KG1 (cell line): ENCODE data around the gene HIPK4.
"Not testable (repeated sequence)": the region's sequence is repeated elsewhere in the genome, so short reads cannot be mapped to it uniquely, and the experiment has no call there.

Experiments used
- DNase-seq: peaks from one replicate; lab custom pipeline; 2025; lab: John Stamatoyannopoulos, UW

Gene HIPK4

DNA sequence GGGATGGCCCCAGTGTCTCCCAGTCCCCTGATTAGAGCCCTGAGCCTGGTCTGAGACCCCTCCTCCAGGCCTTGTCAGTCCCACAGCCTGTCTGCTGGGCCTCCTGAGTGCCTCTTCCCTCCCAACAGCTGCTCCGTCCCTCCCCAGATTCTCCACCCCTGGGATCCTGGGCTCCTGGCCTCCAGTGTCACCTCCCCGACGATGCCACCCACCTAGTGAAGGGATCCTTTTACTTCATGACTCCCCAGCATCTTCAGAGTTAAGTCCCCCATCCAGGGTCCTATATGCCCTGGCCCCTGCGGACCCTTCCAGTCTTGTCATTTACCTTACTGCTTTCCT, 27.6 kb upstream of the HIPK4 start:
- no peak for DNase-seq

DNA sequence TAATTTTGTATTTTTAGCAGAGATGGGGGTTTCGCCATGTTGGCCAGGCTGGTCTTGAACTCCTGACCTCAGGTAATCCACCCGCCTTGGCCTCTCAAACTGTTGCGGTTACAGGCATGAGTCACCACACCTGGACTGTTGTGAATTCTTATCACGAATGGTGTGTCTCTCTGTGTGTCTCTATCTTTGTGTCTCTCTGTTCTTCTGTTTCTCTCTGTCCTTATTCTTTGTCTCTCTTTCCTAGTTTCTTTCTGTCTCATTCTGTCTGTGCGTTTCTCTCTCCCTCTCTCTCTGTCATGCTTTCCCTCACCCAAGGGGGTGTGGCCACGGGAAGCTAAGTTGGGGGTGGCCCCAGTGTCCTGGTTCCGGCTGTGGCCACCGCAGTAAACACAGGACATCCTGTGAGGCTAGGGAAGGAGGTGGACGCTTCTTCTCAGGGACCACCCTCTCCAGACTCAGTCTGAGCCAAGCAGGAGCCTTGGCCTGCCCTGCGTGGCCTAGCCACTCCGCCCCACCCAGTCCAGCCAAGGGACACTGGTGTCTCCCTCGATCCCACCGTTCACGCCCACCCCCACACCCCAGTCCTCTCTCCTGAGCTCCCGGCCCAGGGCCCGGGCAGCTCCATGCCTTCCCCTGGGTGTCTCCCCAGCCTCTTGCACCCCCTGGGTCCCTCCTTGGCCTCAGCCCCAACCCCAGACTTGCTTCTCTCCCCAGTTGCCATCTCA, 27.1 kb upstream of the HIPK4 start:
- DNase-seq = peak; percentile 54

DNA sequence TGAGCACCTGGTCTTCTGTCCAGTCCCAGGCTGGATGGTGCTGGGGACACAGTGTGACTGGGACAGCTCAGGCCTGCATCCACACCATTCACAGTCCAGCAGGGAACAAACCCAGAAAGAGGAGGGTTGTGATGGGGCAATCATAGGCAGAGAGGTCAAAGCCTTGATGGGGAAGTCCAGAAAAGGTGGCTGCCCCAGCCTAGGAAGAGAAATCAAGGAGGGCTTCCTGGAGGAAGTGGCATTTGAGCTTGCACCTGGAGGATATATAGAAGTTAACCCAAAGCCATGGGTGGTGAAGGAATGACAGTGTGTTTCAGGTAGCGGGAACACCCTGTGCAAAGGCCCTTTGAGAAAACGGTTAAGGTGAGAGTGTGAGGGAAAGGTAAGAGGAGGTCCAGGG, 25.8 kb upstream of the HIPK4 start:
- DNase-seq = no peak

DNA sequence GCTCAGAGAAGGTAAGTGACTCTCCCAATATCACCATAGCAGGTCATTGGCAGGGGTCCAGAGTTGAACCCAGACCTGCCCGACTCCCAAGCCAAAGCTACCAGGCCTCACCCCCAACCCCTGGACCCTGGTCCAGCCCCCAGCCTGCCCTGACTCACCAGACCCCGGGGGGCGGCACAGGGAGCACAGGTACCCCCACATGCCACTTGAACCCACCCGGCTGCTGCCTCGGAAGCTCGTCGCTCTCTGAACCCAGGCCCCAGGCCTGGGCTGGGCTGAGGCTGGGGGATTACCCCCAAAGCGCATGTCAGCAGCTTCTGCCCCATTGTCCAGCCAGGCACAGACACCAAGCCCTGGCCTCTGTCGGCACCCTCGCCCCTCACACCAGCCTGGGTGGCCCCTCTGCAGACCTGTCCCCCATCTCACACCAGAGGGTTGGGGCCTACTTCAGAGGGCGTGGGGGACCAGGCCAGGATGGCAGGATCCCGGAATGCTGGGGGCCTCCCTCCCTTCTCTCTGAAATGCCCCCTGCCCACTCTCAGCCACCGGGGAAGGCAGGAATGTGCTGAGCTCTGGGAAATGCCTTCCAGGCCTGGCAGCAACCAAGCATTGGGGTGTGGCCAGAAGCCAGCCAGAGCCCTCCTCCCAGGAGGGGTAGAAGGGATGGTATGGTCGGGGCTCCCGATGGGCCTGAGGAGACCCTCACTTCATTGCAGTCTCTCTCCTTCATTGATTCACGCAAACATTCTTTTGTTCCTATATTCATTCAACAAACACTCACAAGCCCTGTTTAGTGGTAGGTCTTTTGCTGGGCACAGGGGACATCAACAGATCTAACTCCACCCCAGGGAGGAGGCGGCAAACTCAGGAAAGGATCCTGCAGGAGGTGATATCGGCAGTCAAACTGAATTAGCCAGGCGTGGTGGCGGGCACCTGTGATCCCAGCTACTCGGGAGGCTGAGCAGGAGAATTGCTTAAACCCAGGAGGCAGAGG, 24.9 kb upstream of the HIPK4 start:
- DNase-seq = no peak

DNA sequence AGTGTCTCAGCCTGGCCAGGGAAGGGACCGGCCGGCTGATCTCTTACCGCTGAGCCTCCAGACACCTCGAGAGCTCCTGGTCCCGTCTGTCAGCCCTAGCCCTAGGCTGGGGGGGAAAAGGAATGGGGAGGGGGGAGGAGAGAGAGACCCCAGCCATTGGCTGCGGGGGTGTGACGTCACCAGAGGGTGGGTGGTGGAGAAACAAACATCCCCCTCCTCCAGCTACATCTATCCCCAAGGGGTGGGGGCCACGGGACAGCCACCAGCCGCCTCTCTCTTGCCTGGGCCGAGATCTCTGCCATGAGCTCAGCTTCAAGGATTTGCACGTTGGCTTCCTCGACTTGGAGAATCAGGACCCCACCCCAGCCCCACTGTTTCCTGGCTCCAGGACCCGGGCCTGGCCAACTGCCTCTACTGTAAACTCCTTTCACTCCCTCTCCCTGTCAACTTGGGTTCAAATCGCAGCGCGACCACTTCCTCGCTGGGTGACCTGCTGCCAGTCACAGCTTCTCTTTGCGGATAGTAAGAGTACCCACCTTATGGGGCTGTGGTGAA, 23.4 kb upstream of the HIPK4 start, which contains the start of gene PRX:
Gene PRX (minus strand): TSS at position 88 of the 555 bp plus-strand sequence. CDS start 5,446 bp downstream, outside the sequence.
- DNase-seq = no peak

DNA sequence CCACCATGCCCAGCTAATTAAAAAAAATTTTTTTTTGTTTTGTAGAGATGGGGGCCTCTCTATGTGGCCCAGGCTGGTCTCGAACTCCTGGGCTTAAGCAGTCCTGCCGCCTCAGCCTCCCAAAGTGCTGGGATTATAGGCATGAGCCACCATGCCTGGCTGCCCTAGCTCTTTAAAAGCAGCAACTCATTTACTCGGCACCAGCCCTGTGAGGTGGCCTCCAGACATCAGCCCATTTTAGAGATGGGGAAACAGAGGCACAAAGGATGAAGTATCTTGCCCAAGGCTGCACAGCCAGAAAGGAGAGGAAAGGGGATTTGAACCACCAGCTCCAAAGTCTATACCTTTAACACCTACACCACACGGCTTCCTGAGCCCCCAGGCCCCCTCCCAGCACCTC, 22.9 kb upstream of the HIPK4 start:
- DNase-seq = no peak

DNA sequence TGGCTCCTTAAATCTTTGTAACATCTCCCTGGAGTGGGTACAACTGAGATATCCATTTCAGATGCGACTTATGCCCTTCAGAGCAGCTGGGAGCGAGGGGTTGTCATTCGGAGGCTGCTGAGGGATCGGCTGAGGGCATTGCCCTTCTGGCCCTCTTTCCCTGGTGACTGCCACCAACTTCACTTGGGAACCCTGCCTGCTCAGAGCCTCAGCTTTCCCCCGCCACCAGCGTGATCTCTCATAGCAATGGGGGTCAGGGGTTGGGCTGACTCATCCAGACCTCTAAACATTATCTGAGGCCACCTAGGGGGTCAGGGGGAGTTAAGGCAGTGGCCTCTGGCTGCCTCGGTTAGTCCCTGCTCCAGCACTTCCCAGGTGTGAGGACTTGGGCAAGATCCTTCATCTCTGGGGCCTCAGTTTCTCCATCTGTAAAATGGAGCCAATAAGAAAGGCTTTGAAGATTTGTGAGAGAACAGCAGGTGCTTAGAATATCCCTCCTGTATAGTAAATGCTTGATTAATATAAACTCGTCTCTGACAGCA, 22.0 kb upstream of the HIPK4 start:
- DNase-seq = no peak

DNA sequence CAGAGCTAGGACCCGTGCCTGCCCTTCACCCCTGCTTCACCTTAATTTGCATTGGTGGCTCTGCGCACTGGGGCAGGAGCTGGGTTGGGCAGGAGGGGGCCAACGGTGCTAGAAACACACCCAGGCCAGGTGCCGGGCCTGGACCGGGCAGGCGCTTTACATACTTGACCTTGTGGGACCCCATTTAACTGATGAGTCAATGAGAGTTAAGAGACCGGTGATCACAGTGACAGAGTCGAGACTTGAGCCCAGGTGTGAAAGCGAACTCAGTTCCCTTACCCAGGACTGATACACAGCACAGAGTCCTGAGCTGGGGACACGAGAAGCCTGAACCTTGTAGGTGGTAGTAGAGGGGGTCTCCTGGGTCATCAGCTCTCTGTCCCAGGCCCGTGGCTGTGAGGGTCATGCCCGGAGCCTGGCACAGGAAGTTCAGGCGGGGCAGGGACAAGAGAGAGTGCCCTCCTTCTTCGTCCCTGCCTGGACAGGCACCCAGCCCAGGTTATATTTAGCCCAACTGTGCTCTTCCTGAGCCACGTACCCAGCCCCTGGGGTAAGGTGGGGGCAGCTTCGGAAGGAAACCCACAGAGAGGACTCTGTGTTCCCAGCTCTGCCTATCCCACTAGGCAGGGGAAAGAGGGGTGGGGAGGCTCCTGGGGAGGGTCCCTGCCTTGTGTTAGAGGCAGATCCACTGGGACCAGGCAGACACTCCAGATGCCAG, 21.3 kb upstream of the HIPK4 start:
- no peak for DNase-seq

DNA sequence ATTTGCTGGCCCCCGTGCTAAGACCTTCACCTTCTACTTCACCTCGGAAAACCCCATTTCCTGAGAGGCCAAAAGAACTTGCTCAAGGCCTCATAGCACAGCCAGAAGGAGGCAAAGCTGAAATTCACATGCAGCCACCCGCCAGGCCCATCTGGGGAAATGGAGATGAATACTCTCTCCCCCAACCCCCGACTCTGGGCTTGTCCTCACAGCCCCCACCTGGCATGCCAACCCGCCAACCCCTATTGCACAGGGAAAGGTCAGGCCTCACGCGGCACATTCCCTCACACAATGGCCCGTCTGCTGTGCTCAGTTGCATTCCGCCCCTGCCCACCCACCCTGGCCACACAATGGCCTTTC, 20.0 kb upstream of the HIPK4 start:
- DNase-seq = no peak

DNA sequence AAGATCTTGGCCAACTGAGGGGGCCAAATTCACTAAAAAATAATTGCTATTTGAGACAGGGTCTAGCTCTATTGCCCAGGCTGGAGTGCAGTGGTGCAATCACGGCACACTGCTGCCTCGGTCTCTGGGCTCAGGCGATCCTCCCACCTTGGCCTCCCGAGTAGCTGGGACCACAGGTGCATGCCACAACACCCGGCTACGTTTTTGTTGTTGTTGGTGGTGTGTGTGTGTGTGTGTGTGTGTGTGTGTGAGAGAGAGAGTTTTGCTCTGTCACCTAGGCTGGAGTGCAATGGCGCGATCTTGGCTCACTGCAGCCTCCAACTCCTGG, 18.6 kb upstream of the HIPK4 start:
- not testable (repeated sequence) for DNase-seq

DNA sequence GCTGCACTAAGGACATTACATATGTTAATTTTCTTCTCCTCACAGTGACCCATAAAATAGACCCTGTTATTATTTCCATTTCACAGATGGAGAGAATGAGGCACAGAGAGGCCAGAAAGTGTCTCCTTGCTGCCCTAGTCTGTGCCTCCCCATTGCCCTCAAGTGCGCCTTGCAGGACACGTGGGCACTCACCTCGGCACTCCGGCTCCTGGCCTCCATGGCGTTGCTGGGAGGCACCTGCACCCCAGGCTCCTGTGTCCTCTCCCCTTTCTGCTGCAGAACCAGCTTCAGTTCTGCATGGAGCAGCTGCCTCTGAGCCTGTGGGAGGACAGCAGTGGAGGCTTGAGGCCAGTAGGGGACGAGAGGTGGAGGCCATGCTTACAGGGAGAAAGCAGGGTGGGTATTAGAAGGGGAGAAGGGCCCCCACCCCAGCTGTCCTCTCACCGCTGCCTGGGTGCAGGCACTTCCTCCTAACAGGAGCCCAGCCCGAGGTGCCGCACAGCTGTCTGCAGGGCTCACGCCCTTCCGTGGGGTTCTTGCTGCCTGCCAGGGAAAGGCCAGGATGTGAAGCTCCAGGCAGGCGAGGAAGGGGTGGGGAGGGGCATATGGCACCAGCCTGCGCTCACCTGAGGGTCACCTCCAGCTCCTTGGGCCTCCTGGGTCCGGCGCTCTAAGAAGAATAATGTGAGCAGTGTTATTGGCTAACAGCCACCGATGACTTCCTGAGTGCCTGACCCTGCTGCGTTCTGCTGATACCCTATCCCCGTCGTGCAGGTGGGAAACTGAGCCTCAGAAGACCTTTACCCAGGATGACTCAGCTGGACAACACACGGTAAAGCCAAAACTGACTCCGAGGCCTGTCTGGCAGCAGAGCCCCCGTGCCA, 18.0 kb upstream of the HIPK4 start:
- no peak for DNase-seq

DNA sequence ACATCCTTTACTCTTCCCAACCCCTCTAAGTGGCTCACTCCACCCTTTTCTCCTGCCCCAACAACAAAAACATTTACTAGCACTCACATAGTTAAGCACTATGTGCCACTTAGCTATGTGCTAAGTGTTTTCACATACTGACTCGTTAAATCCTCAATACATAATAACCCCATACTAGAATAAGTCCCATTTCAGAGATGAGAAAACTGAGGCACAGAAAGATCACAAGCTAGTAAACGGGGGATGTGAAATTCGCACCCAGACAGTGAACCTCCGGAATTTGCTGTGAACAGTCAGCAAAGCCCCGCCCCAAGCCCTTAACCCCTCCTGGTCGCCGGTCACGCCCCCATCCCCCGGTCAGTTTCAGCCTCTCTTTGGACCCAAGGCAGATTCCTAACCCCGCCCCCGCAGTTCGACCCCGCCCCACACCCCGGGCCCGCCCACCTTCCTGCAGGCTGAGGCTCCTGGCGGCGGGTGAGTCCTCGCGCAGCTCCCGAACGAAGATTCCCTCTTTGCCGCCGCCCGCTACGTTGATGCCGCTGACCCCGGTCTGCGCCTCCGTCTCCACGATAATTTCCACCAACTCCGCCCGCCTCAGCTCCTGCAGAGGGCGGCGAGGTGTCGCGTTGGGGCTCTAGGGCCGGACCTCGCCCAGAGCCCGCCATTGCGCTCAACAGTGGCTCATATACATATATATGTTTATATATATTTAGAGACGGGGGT, 13.4 kb upstream of the HIPK4 start:
- DNase-seq = peak; percentile 21

DNA sequence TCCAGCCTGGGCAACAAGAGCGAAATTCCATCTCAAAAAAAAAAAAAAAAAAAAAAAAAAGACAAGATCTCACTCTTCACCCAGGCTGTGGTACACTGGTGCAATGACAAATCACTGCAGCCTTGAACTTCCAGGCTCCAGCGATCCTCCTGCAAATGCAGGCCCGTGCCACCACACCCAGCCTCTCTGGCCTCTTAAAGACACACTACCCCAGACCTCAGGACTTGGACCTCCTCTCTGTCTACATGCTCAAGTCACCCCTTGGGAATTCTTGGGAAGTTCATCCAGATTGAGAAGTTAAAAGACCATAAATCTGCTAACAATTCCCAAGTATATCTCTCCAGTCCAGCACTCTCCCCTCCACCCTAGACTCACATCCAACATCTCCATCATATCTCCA, 10.6 kb upstream of the HIPK4 start:
- no peak for DNase-seq

DNA sequence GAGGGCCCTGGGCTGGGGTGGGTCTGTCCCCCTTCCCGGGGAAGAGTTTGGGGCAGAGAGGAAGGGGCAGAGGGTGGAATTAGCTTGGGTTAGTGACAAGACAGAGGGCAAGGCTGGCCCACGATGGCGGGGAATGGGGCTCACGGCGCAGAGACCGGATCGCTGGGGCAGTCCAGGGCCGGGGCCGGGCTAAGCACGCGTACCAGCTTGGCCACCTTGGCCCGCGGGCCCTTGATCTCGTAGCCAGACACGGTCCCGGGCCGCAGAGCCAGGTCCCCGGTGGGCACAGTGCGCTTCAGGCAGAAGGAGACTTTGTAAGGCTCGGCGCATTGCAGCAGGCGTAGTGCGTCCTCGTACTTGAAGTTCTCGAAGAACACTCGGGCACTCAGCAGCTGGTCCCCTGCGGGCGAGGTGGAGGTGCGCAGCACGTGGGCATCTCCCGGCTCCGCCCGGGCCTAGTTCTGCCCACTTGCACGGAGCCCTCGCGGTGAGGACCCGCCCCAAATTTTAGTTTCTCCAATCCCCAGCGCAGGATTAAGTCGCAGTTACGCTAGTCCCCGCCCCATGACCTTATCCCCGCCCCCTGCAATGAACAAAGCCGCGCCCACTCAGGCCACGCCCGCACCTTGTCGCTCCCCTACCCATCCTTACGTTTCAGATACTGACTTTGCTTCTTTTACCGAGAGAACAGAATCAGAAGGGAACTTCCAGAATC, 8.6 kb upstream of the HIPK4 start:
- DNase-seq = no peak

DNA sequence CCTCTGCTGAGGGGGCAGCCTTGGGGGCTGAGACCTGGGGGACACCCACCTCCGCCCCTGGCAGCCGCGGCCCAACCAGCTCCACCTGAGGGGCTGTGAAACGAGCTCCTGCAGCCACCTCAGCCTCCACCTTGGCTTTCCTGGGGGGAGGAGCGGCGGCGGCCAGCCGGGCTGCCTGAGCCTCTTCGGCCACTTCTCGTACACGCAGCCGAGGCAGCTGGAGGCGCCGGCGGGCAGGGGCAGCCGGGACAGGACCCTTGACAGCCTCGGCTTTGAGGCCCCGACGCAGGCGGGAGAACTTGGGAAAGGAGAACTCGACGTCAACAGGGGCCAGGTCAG, 7.6 kb upstream of the HIPK4 start:
- DNase-seq = no peak

DNA sequence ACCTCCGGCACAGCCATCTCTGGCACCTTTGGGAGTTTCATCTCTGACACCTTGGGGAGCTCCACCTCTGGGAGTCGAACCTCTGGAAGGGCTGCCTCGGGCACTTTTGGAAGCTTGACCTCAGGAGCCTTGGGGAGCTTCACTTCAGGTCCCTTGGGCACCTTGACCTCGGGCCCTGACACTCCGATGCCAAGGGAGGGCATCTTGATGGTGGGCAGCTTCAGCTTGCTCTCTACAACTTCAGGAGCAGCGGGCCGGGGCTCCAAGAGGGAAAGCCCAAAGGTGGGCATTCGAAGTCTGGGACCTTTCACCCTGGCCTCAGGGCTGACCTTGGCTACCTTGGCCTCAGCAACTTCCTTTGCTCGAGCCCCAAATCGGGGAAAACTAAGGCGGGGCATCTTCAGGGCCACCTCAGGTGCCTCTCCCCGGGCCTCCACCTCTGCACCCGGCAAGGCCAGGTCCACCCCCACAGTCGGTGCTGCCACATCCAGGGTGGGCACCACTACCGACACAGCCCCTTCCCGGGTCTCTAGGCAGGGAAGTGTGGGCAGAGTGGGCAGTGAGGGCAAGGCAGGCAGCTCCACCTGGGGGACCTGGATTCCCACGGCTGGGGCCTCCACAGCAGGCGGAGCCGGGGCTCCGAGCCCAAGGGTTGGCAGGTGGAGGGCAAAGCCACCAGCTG, 7.0 kb upstream of the HIPK4 start:
- DNase-seq = no peak

DNA sequence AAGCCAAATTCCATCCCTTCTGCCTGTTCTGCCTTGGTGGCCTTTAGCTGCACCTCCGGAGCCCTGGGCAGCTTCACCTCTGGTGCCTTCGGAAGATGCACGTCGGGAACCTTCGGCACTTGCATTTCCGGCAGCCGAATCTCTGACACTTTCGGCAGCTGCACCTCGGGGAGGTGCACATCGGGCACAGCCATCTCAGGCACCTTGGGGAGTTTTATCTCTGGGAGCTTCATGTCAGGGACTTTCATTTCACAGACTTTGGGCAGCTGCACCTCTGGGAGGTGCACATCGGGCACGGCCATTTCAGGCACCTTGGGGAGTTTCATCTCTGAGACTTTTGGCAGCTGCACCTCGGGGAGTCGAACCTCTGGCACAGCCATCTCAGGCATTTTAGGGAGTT, 6.0 kb upstream of the HIPK4 start:
- DNase-seq = no peak

DNA sequence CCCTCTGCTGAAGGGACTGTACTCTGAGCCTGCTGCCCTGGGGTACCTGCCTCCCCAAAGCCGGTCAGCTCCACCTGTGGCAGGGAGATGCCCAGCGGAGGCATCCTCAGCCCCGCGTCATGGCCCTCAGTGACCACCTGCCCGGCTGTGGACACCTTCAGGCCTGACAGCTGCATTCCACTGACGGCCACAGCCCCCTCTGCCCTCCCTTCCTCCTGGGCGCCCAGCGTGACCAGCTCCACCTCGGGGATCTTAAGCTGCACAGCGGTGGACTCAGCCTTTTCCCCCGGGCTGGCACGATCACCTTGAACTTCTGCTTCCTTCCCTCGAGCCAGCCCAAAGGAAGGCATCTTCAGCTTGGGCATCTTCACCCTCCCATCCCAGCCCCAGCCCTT, 4.8 kb upstream of the HIPK4 start:
- no peak for DNase-seq
